ENCODE measurements around the gene SMTN. TPM values are rescaled to one million over a fixed set of nuclear protein-coding genes. Genes with fewer than 3 reads are reported as not detected.
A peak's percentile ranks its signal among the peaks of the same experiment; 100 is the strongest.

Gene SMTN
- total and polyA plus RNA-seq, 3 experiments from 2014 or later: 0.98 to 14.7 (median 13.2) TPM

- no peaks in the 10 kb centered on the region for H3K36me3 Mint-ChIP-seq
- Histone ChIP-seq H3K4me3 (ENCODE audit: low read length) (no peak overlapping the region), H3K27ac (ENCODE audit: low read depth, low read length) (no peak overlapping the region), H3K27me3 (ENCODE audit: insufficient read depth, low read length, poor library complexity, severe bottlenecking) (no peaks in the 10 kb centered on the region), H3K9me3 (ENCODE audit: low read length) (no peaks in the 10 kb centered on the region), H3K36me3 (ENCODE audit: insufficient read depth, low read length) (no peaks in the 10 kb centered on the region), H3K4me1 (ENCODE audit: insufficient read depth, low read length) (no peaks in the 10 kb centered on the region)
- H3K27ac Mint-ChIP-seq: no peak overlapping the region
- peaks cover 5 to 7% of the 10 kb centered on the region in 2 donors for H3K27me3 Mint-ChIP-seq
- CTCF ChIA-PET: interaction anchor here (1.1 kb wide), 2 partner anchors 36 to 59 kb away, joined by 3 to 5 read pairs; no protein-coding TSS in a partner anchor
- peaks cover 0 to 8% (median 0%) of the 10 kb centered on the region in 5 donors for H3K9me3 Mint-ChIP-seq
- POLR2A ChIA-PET: interaction anchor here (0.6 kb wide), 1 partner anchor 17 kb away, joined by 3 read pairs; the partner anchor contains the start of gene RNF185
- no peak overlapping the region for H3K4me3 Mint-ChIP-seq
- DNase-seq: no peak
- no peaks in the 10 kb centered on the region for H3K4me1 Mint-ChIP-seq
These were observed 62.4 kb downstream of the SMTN start for GRCh38 chr22:31143537-31143936.

GRCh38 chr22:31144223-31144622 is 63.1 kb downstream of the SMTN start:
- Mint-ChIP-seq H3K4me1 (no peaks in the 10 kb centered on the region), H3K27ac (no peak overlapping the region), H3K27me3 (peaks cover 5 to 7% of the 10 kb centered on the region in 2 donors), H3K9me3 (peaks cover 0 to 8% (median 0%) of the 10 kb centered on the region in 5 donors), H3K4me3 (no peak overlapping the region), H3K36me3 (no peaks in the 10 kb centered on the region)
- Histone ChIP-seq H3K4me3 (ENCODE audit: low read length) (no peak overlapping the region), H3K27ac (ENCODE audit: low read depth, low read length) (no peak overlapping the region), H3K9me3 (ENCODE audit: low read length) (no peaks in the 10 kb centered on the region), H3K27me3 (ENCODE audit: insufficient read depth, low read length, poor library complexity, severe bottlenecking) (no peaks in the 10 kb centered on the region), H3K4me1 (ENCODE audit: insufficient read depth, low read length) (no peaks in the 10 kb centered on the region), H3K36me3 (ENCODE audit: insufficient read depth, low read length) (no peaks in the 10 kb centered on the region)
- ChIA-PET POLR2A (no interaction called here), CTCF (interaction anchor here (1.1 kb wide), 2 partner anchors 36 to 59 kb away, joined by 3 to 5 read pairs; no protein-coding TSS in a partner anchor)
- DNase-seq: no peak

- Histone ChIP-seq H3K27me3 (ENCODE audit: insufficient read depth, low read length, poor library complexity, severe bottlenecking) (no peaks in the 10 kb centered on the region), H3K27ac (ENCODE audit: low read depth, low read length) (no peak overlapping the region), H3K9me3 (ENCODE audit: low read length) (no peaks in the 10 kb centered on the region), H3K4me3 (ENCODE audit: low read length) (no peak overlapping the region), H3K36me3 (ENCODE audit: insufficient read depth, low read length) (no peaks in the 10 kb centered on the region), H3K4me1 (ENCODE audit: insufficient read depth, low read length) (no peaks in the 10 kb centered on the region)
- ChIA-PET CTCF (no interaction called here), POLR2A (no interaction called here)
- Mint-ChIP-seq H3K36me3 (no peaks in the 10 kb centered on the region), H3K9me3 (peaks cover 0 to 8% (median 0%) of the 10 kb centered on the region in 5 donors), H3K27ac (no peak overlapping the region), H3K27me3 (peaks cover 5 to 11% of the 10 kb centered on the region in 2 donors), H3K4me1 (no peaks in the 10 kb centered on the region), H3K4me3 (no peak overlapping the region)
- DNase-seq: no peak
These were observed 67.4 kb downstream of the SMTN start for GRCh38 chr22:31148488-31148887.

- Histone ChIP-seq H3K36me3 (ENCODE audit: insufficient read depth, low read length) (no peaks in the 10 kb centered on the region), H3K27me3 (ENCODE audit: insufficient read depth, low read length, poor library complexity, severe bottlenecking) (no peaks in the 10 kb centered on the region), H3K9me3 (ENCODE audit: low read length) (no peaks in the 10 kb centered on the region), H3K4me3 (ENCODE audit: low read length) (no peak overlapping the region), H3K4me1 (ENCODE audit: insufficient read depth, low read length) (no peaks in the 10 kb centered on the region), H3K27ac (ENCODE audit: low read depth, low read length) (no peak overlapping the region)
- peak overlapping the region in 1 of 8 donors; percentile 24 for H3K27ac Mint-ChIP-seq
- H3K4me1 Mint-ChIP-seq: no peaks in the 10 kb centered on the region
- peaks cover 5 to 11% of the 10 kb centered on the region in 2 donors for H3K27me3 Mint-ChIP-seq
- H3K4me3 Mint-ChIP-seq: no peak overlapping the region
- peak in 1 of 5 donors; percentile 10 for DNase-seq
- ChIA-PET CTCF (no interaction called here), POLR2A (no interaction called here)
- peaks cover 0 to 8% (median 0%) of the 10 kb centered on the region in 5 donors for H3K9me3 Mint-ChIP-seq
- H3K36me3 Mint-ChIP-seq: no peaks in the 10 kb centered on the region
These were observed 68.0 kb downstream of the SMTN start for GRCh38 chr22:31148953-31149627.

- ChIA-PET POLR2A (no interaction called here), CTCF (no interaction called here)
- no peaks in the 10 kb centered on the region for H3K36me3 ChIP-seq (ENCODE audit: insufficient read depth, low read length)
- H3K4me1 ChIP-seq (ENCODE audit: insufficient read depth, low read length): no peaks in the 10 kb centered on the region
- H3K9me3 Mint-ChIP-seq: peaks cover 0 to 8% (median 0%) of the 10 kb centered on the region in 5 donors
- DNase-seq: no peak
- H3K4me3 Mint-ChIP-seq: no peak overlapping the region
- no peak overlapping the region for H3K27ac Mint-ChIP-seq
- H3K27ac ChIP-seq (ENCODE audit: low read depth, low read length): no peak overlapping the region
- H3K27me3 Mint-ChIP-seq: peaks cover 5 to 11% of the 10 kb centered on the region in 2 donors
- no peaks in the 10 kb centered on the region for H3K36me3 Mint-ChIP-seq
- H3K27me3 ChIP-seq (ENCODE audit: insufficient read depth, low read length, poor library complexity, severe bottlenecking): no peaks in the 10 kb centered on the region
- no peaks in the 10 kb centered on the region for H3K4me1 Mint-ChIP-seq
- no peaks in the 10 kb centered on the region for H3K9me3 ChIP-seq (ENCODE audit: low read length)
- H3K4me3 ChIP-seq (ENCODE audit: low read length): no peak overlapping the region
These were observed 69.5 kb downstream of the SMTN start for GRCh38 chr22:31150615-31151014.

GRCh38 chr22:31151872-31152271 is 70.8 kb downstream of the SMTN start:
- ChIA-PET CTCF (no interaction called here), POLR2A (no interaction called here)
- Mint-ChIP-seq H3K4me1 (no peaks in the 10 kb centered on the region), H3K27ac (no peak overlapping the region), H3K9me3 (peaks cover 0 to 6% (median 0%) of the 10 kb centered on the region in 5 donors), H3K27me3 (peaks cover 5 to 11% of the 10 kb centered on the region in 2 donors), H3K36me3 (no peaks in the 10 kb centered on the region), H3K4me3 (no peak overlapping the region)
- no peak overlapping the region for H3K27ac ChIP-seq (ENCODE audit: low read depth, low read length)
- H3K4me3 ChIP-seq (ENCODE audit: low read length): no peak overlapping the region
- H3K27me3 ChIP-seq (ENCODE audit: insufficient read depth, low read length, poor library complexity, severe bottlenecking): no peaks in the 10 kb centered on the region
- no peaks in the 10 kb centered on the region for H3K9me3 ChIP-seq (ENCODE audit: low read length)
- no peaks in the 10 kb centered on the region for H3K4me1 ChIP-seq (ENCODE audit: insufficient read depth, low read length)
- no peak for DNase-seq
- no peaks in the 10 kb centered on the region for H3K36me3 ChIP-seq (ENCODE audit: insufficient read depth, low read length)

GRCh38 chr22:31153357-31153756 is 72.2 kb downstream of the SMTN start:
- Histone ChIP-seq H3K4me1 (ENCODE audit: insufficient read depth, low read length) (no peaks in the 10 kb centered on the region), H3K4me3 (ENCODE audit: low read length) (no peak overlapping the region), H3K36me3 (ENCODE audit: insufficient read depth, low read length) (no peaks in the 10 kb centered on the region), H3K27me3 (ENCODE audit: insufficient read depth, low read length, poor library complexity, severe bottlenecking) (no peaks in the 10 kb centered on the region), H3K9me3 (ENCODE audit: low read length) (no peaks in the 10 kb centered on the region), H3K27ac (ENCODE audit: low read depth, low read length) (no peak overlapping the region)
- ChIA-PET CTCF (no interaction called here), POLR2A (no interaction called here)
- no peak for DNase-seq
- no peaks in the 10 kb centered on the region for H3K36me3 Mint-ChIP-seq
- no peaks in the 10 kb centered on the region for H3K9me3 Mint-ChIP-seq
- H3K27ac Mint-ChIP-seq: no peak overlapping the region
- peaks cover 5 to 11% of the 10 kb centered on the region in 2 donors for H3K27me3 Mint-ChIP-seq
- no peaks in the 10 kb centered on the region for H3K4me1 Mint-ChIP-seq
- H3K4me3 Mint-ChIP-seq: no peak overlapping the region

Measured in CD8-positive, alpha-beta memory T cell (primary cell).